ENCODE measurements around the gene RIC1.
A peak's percentile ranks its signal among the peaks of the same experiment; 100 is the strongest.
"Not testable (repeated sequence)": the region's sequence is repeated elsewhere in the genome, so short reads cannot be mapped to it uniquely, and the experiment has no call there.

Gene RIC1

DNA sequence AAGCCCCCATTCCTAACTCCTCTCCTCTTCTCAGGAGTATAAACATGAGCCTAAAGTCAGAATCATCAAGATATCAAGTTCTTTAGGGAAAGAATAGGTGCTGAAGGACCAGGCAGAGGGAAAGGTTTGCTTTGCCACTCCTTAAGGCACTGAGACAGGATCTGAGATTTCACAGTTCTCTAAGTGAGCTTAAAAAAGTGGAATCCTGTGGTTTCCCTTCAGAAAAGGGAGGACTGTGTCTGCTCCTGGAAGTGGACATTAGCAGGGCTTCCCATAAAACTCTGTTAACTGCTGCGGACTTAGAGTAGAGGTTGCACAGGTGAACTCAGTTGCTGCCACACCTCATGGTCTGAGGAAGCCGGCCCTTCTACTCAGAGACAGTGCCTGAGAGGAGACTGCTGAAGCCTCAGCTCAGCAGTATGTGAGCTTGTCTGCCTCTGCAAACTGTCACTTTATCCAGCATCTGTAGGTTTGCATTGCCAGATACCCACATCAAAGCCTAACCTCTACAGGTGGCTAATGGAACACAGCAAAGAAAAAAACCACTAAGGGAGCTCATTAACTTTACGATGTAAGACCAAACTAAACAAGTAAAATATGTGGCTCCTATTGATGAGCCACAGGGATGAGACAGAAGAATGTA lies 42.9 kb downstream of the RIC1 start:
- DNase-seq = peak; percentile 24

DNA sequence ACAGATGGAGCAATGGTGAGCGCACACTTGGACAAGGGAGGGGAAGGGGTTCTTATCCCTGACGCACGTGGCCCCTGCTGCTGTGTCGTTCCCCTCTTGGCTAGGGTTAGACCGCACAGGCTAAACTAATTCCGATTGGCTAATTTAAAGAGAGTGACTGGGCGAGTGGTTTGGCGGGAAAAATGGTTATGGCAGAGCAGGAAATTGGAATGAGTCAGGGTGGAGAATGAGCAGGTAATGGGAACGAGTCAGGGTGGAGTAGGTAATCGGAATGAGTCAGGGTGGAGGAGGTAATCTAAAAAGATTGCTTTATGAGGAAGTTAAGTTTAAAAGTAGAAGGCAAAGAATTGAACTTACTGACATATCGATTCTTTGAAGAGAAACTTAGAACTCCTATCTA lies 46.1 kb downstream of the RIC1 start:
- DNase-seq = not testable (repeated sequence)

DNA sequence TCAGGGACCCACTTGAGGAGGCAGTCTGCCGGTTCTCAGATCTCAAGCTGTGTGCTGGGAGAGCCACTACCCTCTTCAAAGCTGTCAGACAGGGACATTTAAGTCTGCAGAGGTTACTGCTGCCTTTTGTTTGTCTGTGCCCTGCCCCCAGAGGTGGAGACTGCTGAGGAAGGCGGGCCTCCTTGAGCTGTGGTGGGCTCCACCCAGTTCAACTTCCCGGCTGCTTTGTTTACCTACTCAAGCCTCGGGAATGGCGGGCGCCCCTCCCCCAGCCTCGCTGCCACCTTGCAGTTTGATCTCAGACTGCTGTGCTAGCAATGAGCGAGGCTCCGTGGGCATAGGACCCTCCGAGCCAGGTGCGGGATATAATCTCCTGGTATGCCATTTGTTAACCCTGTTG lies 54.7 kb downstream of the RIC1 start:
- not testable (repeated sequence) for DNase-seq

DNA sequence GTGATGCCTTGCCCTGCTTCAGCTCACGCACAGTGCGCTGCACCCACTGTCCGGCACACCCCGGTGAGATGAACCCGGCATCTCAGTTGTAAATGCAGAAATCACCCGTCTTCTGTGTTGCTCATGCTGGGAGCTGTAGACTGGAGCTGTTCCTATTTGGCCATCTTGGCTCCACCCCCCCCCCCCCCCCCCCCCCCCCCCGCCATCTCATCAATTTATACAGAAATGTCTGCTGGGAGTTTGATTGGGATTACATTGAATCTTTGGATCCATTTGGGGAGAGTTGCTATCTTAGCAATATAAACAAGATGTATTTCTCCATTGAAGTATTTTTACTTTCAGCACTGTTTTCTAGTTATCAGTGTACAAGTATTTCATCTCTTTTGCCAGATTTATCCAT lies 55.2 kb downstream of the RIC1 start:
- no peak for DNase-seq

DNA sequence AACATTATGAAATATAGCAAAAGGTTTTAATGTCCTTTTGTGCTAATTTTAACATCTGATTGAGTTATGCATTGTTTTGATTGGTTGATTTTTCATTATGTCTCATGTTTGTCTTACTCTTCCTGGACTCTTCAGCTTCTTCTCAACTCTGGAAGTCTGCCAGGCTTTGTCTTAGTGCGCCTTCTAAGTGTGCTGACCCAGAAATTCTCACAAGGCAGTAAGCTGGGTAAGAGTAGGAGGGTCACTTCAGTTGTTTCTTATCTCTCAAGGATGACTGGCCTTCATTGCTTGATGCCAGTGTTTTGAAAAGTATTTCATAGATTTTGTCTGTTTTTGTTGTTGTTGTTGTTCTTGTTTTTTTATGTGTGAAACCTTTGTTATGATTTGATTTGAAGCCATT lies 59.2 kb downstream of the RIC1 start:
- DNase-seq = no peak

DNA sequence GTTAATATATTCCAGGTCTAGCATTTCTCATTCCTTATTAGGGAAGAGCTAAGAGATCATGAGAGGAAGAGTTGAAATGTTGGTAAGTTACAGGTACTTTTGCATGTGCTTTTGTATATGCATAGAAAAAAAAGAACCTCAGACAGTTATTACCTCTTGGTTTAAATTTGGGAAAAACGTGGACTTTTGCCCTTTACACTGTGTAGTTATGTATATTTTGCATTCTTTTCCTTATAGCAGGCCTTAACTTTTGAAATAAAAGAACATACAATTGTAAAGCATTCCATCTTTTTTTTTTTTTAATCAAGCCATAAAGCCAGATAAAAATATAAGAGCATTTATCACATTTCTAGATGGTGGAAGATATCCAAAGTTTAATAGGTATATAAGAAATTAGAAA lies 61.4 kb downstream of the RIC1 start:
- no peak for DNase-seq

DNA sequence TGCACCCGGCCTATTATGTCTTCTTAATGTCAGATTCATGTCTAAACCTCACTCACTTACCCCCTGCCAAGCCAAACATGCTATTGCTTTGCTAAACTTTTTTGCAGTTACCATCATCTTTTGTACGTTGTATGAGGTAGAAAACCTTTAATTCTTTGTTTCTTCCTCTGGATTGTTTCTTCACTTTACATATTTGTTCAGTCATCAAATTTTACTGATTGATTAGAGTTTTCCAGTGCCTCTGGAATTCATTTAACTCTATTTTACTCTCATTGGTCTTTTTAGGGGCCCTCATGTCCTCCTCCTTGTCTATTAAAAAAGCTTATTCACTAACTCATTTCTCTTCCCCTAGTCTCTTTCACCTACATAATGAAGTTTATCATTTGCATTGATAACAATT lies 67.0 kb downstream of the RIC1 start:
- DNase-seq = no peak

DNA sequence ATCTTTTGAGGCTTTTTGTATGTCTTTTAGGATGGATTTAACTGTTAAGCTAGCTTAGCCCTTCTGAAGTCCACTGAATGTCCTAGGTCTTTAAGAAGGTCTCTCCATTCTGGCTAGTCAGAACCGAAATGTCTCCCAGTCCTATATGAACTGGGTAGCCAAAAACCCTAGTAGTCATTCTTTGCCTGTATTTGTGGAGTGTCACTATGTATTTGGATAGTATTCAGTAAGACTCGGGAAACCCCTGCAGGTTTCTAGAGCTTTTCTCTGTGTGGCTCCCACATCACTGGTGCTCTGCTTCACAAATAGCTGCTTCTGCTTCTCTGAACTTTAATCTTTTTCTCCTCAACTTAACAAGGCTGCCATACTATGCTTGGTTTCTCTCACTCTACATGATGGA lies 68.0 kb downstream of the RIC1 start:
- DNase-seq = no peak

DNA sequence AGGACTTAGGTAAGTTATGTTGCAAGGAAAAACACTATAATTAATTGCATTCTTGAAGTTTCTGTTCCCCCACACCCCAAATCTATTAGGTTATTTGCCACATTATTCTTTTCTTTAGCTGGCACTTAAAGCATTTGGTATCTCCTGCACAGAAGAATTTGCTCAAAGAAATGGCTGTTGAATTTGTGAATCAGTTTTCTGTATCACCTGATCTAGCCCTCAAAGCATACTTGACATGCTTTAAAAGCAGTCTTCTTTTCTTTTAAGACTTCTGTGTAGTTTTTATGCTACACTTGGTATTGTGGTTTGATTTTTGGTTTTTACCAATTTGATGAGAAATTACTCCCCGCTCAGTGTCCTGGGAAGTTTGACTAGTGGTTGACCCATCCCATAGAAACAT lies 69.1 kb downstream of the RIC1 start:
- no peak for DNase-seq

DNA sequence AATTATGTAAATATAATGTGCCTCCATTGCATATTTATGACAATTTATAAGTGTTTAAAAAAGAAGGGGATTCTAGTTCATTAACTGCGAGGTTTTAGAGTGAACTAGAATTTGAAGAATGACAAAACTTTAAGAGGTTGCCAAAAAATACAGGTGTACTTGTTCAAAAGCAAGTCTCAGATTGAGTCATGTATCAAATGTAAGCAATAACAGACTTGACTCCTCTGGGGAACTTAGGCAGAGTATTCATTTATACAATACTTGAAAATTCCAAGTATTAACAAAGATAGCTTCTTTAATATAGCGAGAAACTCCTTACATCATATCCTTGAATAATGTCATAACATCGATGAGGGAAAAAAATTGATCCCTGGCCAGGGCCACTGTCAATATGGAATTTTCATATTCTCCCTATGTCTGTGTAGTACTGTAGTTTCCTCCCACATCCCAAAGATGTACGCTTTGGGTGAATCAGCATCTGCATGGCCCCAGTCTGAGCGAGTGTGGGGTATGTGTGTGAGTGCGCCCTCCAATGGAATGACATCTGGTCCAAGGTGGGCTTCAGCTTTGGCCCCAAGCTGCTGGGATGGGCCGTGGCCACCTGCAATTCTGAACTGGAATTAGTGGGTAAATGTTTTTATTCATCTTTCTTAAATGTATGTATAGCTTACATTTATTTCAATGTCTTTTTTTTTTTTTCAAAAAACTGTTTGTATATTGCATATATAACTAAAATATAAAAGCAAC lies 70.1 kb downstream of the RIC1 start:
- DNase-seq = peak; percentile 52

DNA sequence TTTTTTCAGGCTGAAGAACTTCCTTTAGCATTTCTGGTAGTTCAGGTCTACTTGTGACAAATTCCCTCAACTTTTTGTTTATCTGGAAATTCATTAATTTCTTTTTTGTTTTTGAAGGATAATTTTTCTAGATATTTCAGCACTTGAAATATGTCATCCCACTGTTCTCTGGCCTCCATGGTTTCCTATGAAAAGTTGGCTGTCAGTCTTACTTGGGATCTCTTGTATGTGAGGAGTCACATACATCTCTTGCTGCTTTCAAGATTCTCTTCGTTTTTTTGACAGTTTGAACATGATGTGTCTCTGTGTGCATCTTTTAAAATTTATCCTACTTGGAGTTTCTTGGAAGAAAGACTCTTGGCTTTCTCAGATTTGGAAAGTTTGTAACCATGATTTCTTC lies 79.5 kb downstream of the RIC1 start:
- DNase-seq = no peak

DNA sequence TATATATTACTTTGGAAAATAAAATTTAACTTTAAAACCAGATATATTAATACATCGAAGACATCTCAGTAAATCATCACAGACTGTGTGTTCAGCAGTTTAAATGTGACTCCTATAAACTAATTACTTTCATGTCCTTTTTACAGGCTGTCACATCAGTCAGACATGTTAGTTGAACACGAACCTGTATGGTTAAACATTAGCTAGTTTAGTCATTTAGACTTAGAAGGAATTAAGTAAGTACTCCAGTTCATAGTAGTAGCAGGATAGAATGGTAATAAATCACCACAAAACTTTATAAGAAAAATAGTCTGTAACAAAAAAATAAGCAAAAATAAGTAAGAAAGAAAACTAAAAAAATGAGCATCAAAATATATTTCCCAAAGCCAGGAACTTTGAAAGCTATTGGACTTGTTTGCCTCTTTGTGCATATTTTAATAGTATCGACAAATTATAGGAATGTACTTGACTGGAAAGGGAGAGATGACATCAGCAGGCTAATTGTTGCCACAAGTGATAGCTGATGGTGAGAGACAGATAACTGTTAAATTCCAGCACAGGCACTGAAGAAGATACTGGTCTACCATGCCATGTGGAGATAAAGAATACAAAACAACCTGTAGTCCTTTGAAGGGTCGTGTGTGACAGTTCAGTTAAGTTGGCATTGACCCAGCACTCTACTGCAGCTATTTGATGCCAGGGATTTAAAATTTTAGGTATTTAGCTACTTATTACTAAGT lies 83.9 kb downstream of the RIC1 start:
- DNase-seq = peak; percentile 12

DNA sequence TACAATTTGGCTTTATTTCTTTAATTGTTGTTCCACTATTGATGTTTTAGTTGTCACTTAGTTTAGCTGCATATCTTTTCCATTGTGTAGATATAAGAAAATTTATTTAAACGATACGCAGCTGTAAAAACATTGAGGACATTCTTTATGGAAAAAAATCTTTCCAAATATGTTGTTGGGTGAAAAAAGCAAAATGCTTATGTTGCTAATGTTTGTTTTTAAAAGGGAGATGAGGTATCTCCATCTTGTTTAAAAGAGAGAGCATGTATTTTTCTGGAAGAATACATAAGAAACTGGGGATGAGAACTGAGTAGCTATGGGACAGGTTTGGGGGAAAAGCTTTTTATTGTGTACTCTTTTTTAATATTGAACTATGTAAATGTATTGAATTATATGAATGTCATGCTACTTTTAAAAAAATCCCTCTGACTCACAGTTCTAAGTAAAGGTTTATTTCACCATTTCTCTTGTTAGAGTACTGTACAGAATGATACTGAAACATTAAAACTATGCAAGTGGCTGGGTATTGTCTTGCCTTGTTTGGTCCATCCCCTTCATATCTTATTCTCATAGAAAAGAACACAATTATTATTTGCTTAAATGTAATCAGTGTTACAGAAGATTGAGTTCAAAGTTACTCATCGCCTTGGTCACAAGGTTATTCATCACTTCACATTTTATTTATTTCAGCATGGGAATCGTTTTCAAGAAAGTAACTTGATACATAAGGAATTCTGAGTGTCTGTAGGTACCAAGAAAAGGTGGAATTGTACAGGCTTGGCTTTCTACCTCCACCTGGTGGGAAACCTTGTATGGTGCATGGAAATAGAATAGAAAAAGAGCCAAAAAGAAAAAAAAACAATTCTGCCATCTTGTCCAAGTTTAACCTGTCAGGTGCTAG lies 85.8 kb downstream of the RIC1 start:
- DNase-seq = peak; percentile 11

DNA sequence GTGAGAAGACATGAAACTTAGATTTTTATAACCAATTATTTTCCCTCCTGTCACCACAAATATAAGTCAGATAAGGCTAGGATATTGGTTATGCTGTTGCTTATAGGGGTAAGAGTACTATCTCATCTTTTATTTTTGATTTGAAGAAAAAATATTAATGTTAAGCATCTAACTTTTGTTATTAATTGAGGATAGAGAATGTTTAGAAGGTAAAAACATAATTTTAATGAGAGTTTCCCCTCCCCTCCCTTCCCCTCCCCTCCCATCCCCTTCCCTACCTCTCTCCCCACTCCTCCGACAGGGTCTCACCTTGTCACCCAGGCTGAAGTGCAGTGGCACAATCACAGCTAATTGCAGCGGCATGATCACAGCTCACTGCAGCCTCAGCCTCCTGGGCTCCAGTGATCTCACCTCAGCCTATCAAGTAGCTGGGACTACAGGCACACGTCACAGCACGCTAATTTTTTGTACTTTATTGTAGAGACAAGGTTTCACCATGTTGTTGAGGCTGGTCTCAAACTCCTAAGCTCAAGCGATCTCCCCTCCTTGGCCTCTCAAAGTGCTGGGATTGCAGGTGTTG lies 86.7 kb downstream of the RIC1 start:
- DNase-seq = no peak

DNA sequence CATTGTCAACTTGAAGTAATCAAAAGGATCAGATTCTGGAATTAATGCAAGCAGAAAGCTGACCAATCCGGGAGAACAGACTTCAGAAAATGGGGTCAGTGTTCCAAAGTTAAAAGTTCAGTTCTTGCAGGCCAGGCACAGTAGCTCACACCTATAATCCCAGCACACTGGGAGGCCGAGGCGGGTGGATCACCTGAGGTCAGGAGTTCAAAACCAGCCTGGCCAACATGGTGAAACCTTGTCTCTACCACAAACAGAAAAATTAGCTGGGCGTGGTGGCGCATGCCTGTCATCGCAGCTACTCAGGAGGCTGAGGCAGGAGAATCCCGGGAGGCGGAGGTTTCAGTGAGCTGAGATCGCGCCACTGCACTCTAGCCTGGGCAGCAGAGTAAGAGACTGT lies 88.5 kb downstream of the RIC1 start:
- not testable (repeated sequence) for DNase-seq

DNA sequence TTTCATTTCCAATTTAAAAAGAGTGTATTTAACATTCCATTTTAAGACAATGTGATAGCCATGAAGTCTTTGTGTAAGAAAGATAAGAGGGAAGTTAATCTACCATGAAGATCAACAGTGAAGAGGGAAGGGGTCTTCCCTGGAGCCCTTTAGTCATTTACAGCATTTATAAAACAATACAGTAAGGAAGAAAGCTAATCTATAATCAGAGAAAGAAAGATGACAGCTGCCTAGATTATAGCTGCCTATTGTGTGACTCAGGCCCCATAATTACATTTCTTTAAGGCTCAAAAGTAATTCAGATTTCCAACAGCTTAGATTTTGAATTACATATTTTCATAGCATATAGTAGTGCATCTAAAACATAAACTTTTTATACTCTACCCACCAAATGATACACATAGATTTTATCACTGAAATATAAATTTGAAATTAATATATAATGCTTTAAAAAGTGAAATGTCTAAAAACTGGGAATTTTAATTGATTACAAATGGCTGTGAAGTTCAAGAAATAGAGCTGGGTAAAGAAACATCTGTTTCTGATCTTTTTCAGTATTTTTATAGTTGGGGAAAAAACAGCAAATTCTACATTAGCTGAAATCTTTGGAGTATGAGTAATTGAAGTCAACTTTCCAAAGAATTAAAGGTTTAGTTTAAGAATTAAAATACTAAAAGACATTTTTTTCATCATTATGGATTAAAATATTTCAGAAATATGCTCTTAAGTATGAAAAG lies 89.6 kb downstream of the RIC1 start:
- DNase-seq = peak; percentile 73

DNA sequence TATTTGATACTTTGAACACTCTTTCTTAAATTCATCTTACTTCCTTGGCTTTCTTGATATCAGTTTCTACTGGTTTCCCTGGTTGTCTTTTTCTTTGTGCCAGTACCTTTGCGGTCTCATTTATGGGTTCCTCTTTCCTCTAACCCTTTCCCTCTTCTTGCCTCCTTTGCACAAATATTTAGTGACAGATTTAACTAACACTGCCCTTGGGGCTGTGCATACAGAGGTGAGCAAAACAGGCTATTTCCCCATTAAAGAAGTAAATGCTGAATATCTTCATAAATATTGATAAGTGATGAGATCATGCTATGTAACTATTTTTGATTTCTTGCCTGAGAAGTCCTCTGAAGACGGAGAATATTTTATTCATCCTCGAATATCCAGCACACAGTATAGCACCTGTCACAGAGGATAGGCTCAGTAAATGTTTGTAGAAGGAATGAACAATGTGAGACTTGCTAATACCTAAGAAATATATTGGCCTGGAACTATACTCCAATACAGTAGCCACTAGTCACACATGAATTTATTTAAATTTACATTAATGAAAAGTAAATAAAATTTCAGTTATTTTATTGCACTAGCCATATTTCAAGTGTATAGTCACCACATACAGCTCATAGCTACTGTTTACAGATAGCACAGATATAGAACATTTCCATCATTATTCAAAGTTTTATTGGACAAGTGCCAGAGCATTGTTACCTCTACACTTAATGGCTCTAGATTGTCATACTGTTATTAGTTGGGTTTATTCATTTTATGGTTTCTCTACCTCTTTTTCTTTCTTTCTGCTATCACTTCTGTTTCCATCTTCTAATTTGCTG lies 90.4 kb downstream of the RIC1 start:
- peak; percentile 49 for DNase-seq

DNA sequence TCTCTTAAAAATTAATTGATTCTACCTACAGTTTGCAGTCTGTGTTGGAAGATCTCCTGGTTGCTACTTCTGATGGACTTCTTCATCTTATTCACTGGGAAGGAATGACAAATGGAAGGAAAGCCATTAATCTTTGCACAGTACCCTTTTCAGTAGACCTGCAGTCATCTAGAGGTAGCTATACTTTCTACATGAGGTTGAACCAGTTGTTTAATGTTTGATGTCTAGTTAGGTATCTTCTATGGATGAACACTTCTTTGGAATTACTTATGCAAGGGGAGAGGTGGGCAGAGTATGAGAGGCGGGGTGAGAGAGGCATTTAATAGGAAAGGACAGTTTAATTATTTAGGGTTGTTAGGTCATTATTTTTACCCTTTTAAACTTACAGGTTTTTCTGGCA lies 91.2 kb downstream of the RIC1 start:
- DNase-seq = no peak

DNA sequence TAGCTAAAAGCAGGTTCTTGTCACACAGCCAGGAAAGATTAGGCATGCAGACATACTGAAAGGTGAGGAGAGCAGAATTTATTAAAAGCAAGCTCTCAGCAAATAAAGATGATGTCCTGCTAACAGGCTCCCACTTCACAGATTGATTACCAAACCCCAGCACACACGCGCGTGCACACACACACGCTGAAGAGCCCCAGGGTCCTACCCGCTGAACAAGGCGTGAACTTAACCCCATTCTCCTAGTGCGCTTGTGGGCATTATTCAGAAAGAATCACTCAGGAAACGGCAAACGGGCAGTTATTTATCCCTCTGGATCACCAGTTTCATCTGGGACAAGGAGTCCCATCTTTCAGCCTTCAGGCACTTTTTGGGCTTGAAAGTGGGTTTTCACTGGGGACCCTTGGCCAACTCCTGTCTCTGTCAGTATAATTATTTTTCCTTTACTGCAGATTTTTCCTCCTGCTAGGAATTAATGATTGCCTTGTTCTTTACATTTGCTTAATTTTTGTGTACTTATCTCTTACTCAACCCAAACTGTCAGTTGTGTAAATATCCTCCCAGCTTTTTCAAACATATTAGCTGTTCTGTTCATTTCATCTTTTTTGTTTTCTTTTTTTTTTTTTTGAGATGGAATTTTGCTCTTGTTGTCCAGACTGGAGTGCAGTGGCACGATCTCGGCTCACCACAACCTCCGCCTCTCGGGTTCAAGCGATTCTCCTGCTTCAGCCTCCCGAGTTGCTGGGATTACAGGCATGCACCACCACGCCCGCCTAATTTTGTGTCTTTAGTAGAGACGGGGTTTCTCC lies 92.6 kb downstream of the RIC1 start:
- DNase-seq = no peak

DNA sequence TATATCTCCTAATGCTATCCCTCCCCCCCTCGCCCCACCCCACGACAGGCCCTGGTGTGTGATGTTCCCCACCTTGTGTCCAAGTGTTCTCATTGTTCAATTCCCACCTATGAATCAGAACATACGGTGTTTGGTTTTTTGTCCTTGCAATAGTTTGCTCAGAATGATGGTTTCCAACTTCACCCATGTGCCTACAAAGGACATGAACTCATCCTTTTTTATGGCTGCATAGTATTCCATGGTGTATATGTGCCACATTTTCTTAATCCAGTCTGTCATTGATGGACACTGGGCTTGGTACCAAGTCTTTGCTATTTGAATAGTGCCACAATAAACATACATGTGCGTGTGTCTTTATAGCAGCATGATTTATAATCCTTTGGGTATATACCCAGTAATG lies 93.8 kb downstream of the RIC1 start:
- not testable (repeated sequence) for DNase-seq
